GM18867 (cell line): Measurements from ENCODE around the gene CPLANE1.

Source experiments
- ATAC-seq: cut with Tn5 transposase; IDR thresholded peaks from one replicate; pipeline ENCODE4 v1.9.1; 2021; ENCODE audit warnings: mild to moderate bottlenecking, moderate library complexity; ENCODE audit not compliant: unreplicated experiment

Gene CPLANE1

GRCh38 chr5:37071901-37072581 is 177.1 kb downstream of the CPLANE1 start:
- ATAC-seq, result no peak

DNA sequence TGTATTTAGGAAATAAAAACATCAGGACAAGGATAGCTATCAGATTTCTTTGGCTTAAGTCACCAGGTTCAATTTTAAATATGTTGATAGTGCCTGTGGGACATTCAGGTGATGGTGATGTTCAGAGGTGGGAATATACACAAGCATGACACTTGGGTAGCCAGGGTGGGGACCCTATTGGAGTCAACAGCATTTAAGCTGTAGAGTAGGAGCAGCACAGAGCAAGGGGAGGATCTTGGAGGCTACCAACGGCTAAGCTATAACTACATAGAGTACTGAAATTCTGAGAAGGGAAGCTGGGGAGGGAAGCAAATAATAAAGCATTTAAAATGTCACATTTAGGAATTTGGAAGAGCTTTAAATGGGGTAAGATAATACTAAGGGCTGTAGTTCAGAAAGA is 177.7 kb downstream of the CPLANE1 start:
- no peak for ATAC-seq

DNA sequence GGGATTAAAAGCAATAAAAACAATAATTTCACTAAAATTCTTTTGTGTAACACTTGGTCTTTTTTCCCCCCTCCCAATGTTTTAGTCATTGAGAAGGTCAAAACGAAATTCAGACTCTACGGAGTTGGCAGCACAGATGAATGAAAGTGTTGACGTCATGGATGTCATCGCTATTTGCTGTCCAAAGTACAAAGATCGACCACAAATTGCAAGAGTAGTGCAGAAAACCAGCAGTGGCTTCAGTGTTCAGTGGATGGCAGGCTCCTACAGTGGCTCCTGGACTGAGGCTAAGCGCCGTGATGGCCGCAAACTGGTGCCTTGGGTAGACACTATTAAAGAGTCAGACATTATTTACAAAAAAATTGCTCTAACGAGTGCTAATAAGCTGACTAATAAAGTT is 184.7 kb downstream of the CPLANE1 start:
- ATAC-seq, result no peak

DNA sequence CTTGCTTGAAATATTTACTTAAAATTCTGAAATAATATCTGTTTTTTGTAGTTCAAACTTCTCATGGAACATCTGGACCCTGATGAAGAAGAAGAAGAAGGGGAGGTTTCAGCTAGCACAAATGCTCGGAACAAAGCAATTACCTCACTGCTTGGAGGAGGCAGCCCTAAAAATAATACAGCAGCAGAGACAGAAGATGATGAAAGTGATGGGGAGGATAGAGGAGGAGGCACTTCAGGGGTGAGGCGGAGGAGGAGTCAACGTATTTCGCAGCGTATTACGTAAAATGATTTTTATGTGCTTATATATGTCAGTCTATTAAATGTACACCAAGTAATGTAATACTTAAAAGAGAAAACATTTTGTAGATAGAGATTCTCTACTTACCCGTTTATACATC is 185.4 kb downstream of the CPLANE1 start:
- no peak for ATAC-seq

DNA sequence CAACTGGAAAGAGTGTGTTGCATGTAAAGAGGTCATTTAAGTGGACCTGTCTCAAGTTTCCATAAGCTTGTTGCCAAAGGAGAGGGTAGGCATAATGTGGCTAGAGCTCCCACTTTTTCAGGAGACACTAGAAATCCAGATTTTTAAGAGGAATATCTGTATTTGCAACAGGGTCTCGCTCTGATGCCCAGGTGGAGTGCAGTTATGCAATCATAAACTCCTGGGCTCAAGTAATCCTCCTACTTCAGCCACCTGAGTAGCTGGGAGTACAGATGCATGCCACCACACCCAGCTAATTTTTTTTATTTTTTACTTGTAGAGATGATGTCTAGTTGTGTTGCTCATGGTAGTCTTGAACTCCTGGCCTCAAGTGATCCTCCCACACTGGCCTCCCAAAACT is 189.1 kb downstream of the CPLANE1 start:
- ATAC-seq, result no peak

DNA sequence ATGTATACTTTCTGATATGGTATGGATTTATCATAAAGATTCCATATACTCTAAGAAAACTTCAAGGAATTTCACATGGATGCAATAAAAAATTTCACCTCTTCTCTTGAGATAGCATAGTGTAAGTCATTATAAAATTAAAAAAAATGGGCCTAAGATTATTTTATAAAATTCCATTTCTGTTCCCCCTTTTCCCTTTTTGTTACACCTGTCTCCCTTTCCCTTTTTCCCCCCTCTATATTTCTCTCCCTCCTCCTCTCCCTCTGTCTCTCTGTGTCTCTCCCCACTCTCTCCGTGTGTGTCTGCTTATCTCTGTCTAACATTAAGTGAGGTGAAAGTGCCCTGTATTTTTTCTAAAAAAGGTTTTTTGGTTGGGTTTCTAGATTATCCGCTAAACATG is 192.4 kb downstream of the CPLANE1 start:
- ATAC-seq, result no peak
